Measurements from ENCODE around the gene TMPRSS7.

DNA sequence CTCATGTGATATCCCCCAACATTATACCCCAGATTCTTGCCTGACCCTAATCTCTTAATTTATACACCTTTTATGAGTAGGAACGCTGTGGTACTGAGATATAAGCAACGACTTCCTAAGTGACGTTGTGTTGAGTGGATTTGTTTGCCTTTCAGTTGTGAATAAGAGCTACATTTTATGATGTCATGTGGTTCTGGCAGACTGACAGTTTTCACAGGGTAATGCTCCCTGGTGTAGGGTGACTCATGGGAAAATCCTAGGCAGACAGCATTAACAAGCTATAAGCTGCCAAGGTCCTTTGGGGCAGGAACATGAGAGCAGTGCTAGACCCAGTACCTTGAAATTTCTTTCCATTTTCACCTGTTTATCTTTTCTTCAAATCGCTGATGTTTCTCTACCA lies 62.8 kb downstream of the TMPRSS7 start:
- TF ChIP-seq, protein P1, sequence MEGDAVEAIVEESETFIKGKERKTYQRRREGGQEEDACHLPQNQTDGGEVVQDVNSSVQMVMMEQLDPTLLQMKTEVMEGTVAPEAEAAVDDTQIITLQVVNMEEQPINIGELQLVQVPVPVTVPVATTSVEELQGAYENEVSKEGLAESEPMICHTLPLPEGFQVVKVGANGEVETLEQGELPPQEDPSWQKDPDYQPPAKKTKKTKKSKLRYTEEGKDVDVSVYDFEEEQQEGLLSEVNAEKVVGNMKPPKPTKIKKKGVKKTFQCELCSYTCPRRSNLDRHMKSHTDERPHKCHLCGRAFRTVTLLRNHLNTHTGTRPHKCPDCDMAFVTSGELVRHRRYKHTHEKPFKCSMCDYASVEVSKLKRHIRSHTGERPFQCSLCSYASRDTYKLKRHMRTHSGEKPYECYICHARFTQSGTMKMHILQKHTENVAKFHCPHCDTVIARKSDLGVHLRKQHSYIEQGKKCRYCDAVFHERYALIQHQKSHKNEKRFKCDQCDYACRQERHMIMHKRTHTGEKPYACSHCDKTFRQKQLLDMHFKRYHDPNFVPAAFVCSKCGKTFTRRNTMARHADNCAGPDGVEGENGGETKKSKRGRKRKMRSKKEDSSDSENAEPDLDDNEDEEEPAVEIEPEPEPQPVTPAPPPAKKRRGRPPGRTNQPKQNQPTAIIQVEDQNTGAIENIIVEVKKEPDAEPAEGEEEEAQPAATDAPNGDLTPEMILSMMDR (conservative IDR thresholded peaks at IDR 0.05 in 1 of 2, IDR thresholded peaks at IDR 0.05 in 1 of 2; ENCODE audit: extremely low read depth in 1 of 2, insufficient read depth in 1 of 2, low read depth in 1 of 2, low read length in 2 of 2): no peak
- no peak for TF ChIP-seq EZH2 (IDR thresholded peaks at IDR 0.05; ENCODE audit: borderline replicate concordance, low read length)

Data from mammary epithelial cell (primary cell).